ENCODE results near the gene SCFD2. TPM values are rescaled to one million over a fixed set of nuclear protein-coding genes. Genes with fewer than 3 reads are reported as not detected.

The SCFD2 gene
- total RNA-seq, 1 donor from 2014 or later = 14.3 TPM

- Histone ChIP-seq H3K36me3 (no peaks in the 10 kb centered on the region), H3K4me1 (no peaks in the 10 kb centered on the region), H3K27me3 (no peaks in the 10 kb centered on the region), H3K9me3 (no peaks in the 10 kb centered on the region), H3K27ac (no peak overlapping the region), H3K4me3 (no peak overlapping the region)
- ATAC-seq = no peak
- no peak for TF ChIP-seq CTCF (IDR thresholded peaks at IDR 0.05)
- no peak for DNase-seq
- intact Hi-C loops (cut with DNase I) = no loop called here
Observed at GRCh38 chr4:52939739-52940138, 426.1 kb downstream of the SCFD2 start.

- no peak for TF ChIP-seq CTCF (IDR thresholded peaks at IDR 0.05)
- Histone ChIP-seq H3K27ac (no peak overlapping the region), H3K27me3 (no peaks in the 10 kb centered on the region), H3K4me3 (no peak overlapping the region), H3K4me1 (no peaks in the 10 kb centered on the region), H3K9me3 (no peaks in the 10 kb centered on the region), H3K36me3 (no peaks in the 10 kb centered on the region)
- intact Hi-C loops (cut with DNase I) = no loop called here
- no peak for ATAC-seq
- DNase-seq = no peak
Observed at GRCh38 chr4:52939325-52939724, 426.5 kb downstream of the SCFD2 start.

GRCh38 chr4:52937829-52938228 lies 428.0 kb downstream of the SCFD2 start:
- no peak for TF ChIP-seq CTCF (IDR thresholded peaks at IDR 0.05)
- ATAC-seq = no peak
- Histone ChIP-seq H3K9me3 (no peaks in the 10 kb centered on the region), H3K36me3 (no peaks in the 10 kb centered on the region), H3K4me3 (no peak overlapping the region), H3K4me1 (no peaks in the 10 kb centered on the region), H3K27ac (no peak overlapping the region), H3K27me3 (no peaks in the 10 kb centered on the region)
- intact Hi-C loops (cut with DNase I) = no loop called here
- no peak for DNase-seq

GRCh38 chr4:52936729-52937128 lies 429.1 kb downstream of the SCFD2 start:
- ATAC-seq = no peak
- intact Hi-C loops (cut with DNase I) = no loop called here
- no peaks in the 10 kb centered on the region for H3K27me3 ChIP-seq

GRCh38 chr4:52935317-52935716 lies 430.5 kb downstream of the SCFD2 start:
- no peak for TF ChIP-seq CTCF (IDR thresholded peaks at IDR 0.05)
- no peak for ATAC-seq

More at GRCh38 chr4:52936729-52937128, 429.1 kb downstream of the SCFD2 start:
- Histone ChIP-seq H3K4me1 (no peaks in the 10 kb centered on the region), H3K4me3 (no peak overlapping the region), H3K9me3 (no peaks in the 10 kb centered on the region), H3K36me3 (no peaks in the 10 kb centered on the region), H3K27ac (no peak overlapping the region)
- no peak for DNase-seq
- TF ChIP-seq CTCF (IDR thresholded peaks at IDR 0.05) = no peak

GRCh38 chr4:52933738-52934137 lies 432.1 kb downstream of the SCFD2 start:
- Histone ChIP-seq H3K4me3 (no peak overlapping the region), H3K9me3 (no peaks in the 10 kb centered on the region), H3K27me3 (no peaks in the 10 kb centered on the region), H3K36me3 (no peaks in the 10 kb centered on the region), H3K27ac (no peak overlapping the region), H3K4me1 (no peaks in the 10 kb centered on the region)
- no peak for DNase-seq
- intact Hi-C loops (cut with DNase I) = no loop called here
- no peak for TF ChIP-seq CTCF (IDR thresholded peaks at IDR 0.05)
- no peak for ATAC-seq

More at GRCh38 chr4:52935317-52935716, 430.5 kb downstream of the SCFD2 start:
- H3K27me3 ChIP-seq = no peaks in the 10 kb centered on the region
- intact Hi-C loops (cut with DNase I) = no loop called here
- H3K36me3 ChIP-seq = no peaks in the 10 kb centered on the region
- no peak overlapping the region for H3K27ac ChIP-seq
- no peak overlapping the region for H3K4me3 ChIP-seq
- no peaks in the 10 kb centered on the region for H3K9me3 ChIP-seq
- H3K4me1 ChIP-seq = no peaks in the 10 kb centered on the region
- no peak for DNase-seq
